ENCODE data around the gene TYW1. TPM values are rescaled to one million over a fixed set of nuclear protein-coding genes. Genes with fewer than 3 reads are reported as not detected.
"Not testable (repeated sequence)": the region's sequence is repeated elsewhere in the genome, so short reads cannot be mapped to it uniquely, and the experiment has no call there.

TYW1 gene
- total and polyA plus RNA-seq, 2 of the 8 experiments (the other 6 are each of a cell fraction or from before 2014, with no cell fraction given): 8.8 to 16.2 TPM

- FAIRE-seq: peak; percentile 76
- H3K18ac ChIP-seq (ENCODE audit: extremely low read depth, low read length); H2BK120ac ChIP-seq (replicated peaks; ENCODE audit: low read depth, low read length); H3K23me2 ChIP-seq (ENCODE audit: low read depth, low read length); H3K9me3 ChIP-seq (ENCODE audit: insufficient read depth in 2 of 2, low read depth in 1 of 2, low read length in 1 of 2); H3K4me1 ChIP-seq (replicated peaks in 1 of 4; ENCODE audit: control insufficient read depth in 3 of 4, insufficient read depth in 4 of 4, low read length in 3 of 4); H3K56ac ChIP-seq (replicated peaks; ENCODE audit: insufficient read length, low read depth, low read length); H4K5ac ChIP-seq (ENCODE audit: insufficient read length, low read depth, low read length); H2BK15ac ChIP-seq (ENCODE audit: low read length); H3K36me3 ChIP-seq (ENCODE audit: control insufficient read depth in 2 of 4, insufficient read depth in 4 of 4, low read length in 3 of 4); H3K27me3 ChIP-seq (replicated peaks in 1 of 4; ENCODE audit: control insufficient read depth in 3 of 4, extremely low read depth in 1 of 4, insufficient read depth in 3 of 4, low read length in 3 of 4); H2AFZ ChIP-seq (ENCODE audit: low read length); H3K79me2 ChIP-seq (ENCODE audit: control insufficient read depth in 1 of 2, insufficient read depth in 2 of 2, low read length in 2 of 2); H2BK20ac ChIP-seq (ENCODE audit: low read length); H2BK5ac ChIP-seq (ENCODE audit: low read depth, low read length); H3K79me1 ChIP-seq (ENCODE audit: low read depth, low read length); H3K14ac ChIP-seq (ENCODE audit: insufficient read length); H3K4me2 ChIP-seq (ENCODE audit: insufficient read depth in 1 of 2, low read depth in 2 of 2, low read length in 2 of 2); H4K91ac ChIP-seq (replicated peaks; ENCODE audit: insufficient read length, low read length); H3K27ac ChIP-seq (ENCODE audit: low read depth, low read length); H3K23ac ChIP-seq (ENCODE audit: insufficient read length); DNase-seq (ENCODE audit: low read depth in 1 of 2, low spot score in 2 of 2); POLR2A ChIA-PET (ENCODE audit: partially characterized antibody); H2BK12ac ChIP-seq (ENCODE audit: low read depth, low read length); H4K20me1 ChIP-seq (replicated peaks in 1 of 2; ENCODE audit: control insufficient read depth in 1 of 2, insufficient read depth in 2 of 2, low read length in 2 of 2); H2AK5ac ChIP-seq (ENCODE audit: low read depth, low read length); CTCF ChIA-PET (ENCODE audit: partially characterized antibody); H4K8ac ChIP-seq (ENCODE audit: extremely low read depth, insufficient read depth, low read length); H3K4me3 ChIP-seq (ENCODE audit: extremely low read depth in 1 of 4, insufficient read depth in 2 of 4, low read depth in 3 of 4, low read length in 4 of 4); H3K9ac ChIP-seq (replicated peaks in 1 of 4; ENCODE audit: extremely low read depth in 1 of 4, low read depth in 3 of 4, low read length in 3 of 4); H3K4ac ChIP-seq (replicated peaks; ENCODE audit: insufficient read length, low read depth, low read length): not testable (repeated sequence)
- 76% methylated on average over 5 of the region's 5 CpGs; no CpG with 5 or more reads in 1 of the 2 experiments for WGBS, 2 experiments (ENCODE audit: extremely low coverage in 1 of 2, insufficient coverage in 1 of 2, insufficient read length in 1 of 2, insufficient replicate concordance in 2 of 2, low coverage in 1 of 2, low lambda C conversion rate in 2 of 2, missing lambda C conversion rate in 1 of 2)
- TF ChIP-seq YY1 (IDR thresholded peaks at IDR 0.05; ENCODE audit: low read depth, low read length): peak; percentile 7; the same call in 1 of the 2 replicates
Observed at GRCh38 chr7:67178915-67179688, 182.5 kb downstream of the TYW1 start.

All from H1 (cell line).